Panc1 (cell line): ENCODE results near the gene SEMA3B.

Experiments
- CTCF ChIP-seq: fragments of 450-650 bp; IDR thresholded peaks from 2 replicates; pipeline ENCODE4 v1.5.1; 2017; ENCODE audit warnings: mild to moderate bottlenecking
- POLR2AphosphoS5 ChIP-seq: IDR thresholded peaks from 2 replicates; pipeline ENCODE4 v1.6.1; 2012; ENCODE audit warnings: mild to moderate bottlenecking, low read depth, low read length, moderate library complexity
- REST ChIP-seq, 2 experiments: IDR thresholded peaks; 2 replicates each; pipeline ENCODE4 v1.6.1; 2011 to 2012; ENCODE audit warnings: low read depth in 2 of 2, control low read depth in 1 of 2, low read length in 1 of 2, mild to moderate bottlenecking in 1 of 2, moderate library complexity in 1 of 2; ENCODE audit not compliant: insufficient read depth in 1 of 2
- SIN3A ChIP-seq: IDR thresholded peaks from 2 replicates; pipeline ENCODE4 v1.6.1; 2012; ENCODE audit warnings: low read depth, mild to moderate bottlenecking, low read length, moderate library complexity, borderline replicate concordance; ENCODE audit not compliant: insufficient read depth
- TCF7L2 ChIP-seq: IDR thresholded peaks from 2 replicates; pipeline ENCODE4 v1.6.1; 2011; ENCODE audit warnings: mild to moderate bottlenecking, low read depth, low read length, inconsistent platforms

- TF ChIP-seq SIN3A (no peak), REST (IDR thresholded peaks at IDR 0.05; ENCODE audit: insufficient read depth in 1 of 2, low read depth in 2 of 2, low read length in 1 of 2) (no peak), CTCF (no peak), POLR2AphosphoS5 (no peak), TCF7L2 (no peak)
Observed at GRCh38 chr3:50264383-50264963, 4.5 kb upstream of the SEMA3B start.
